Astrocyte of the spinal cord (primary cell): ENCODE results near the gene OTUD5.

Experiments
- DNase-seq: peaks from one replicate; pipeline ENCODE4 v3.0.0; 2011; ENCODE audit warnings: low read depth, low spot score
- H3K4me3 ChIP-seq: 2 replicates; pipeline ENCODE4 v1.5.1; 2011; ENCODE audit warnings: low read depth, mild to moderate bottlenecking, low read length, moderate library complexity
- in situ Hi-C: cut with HindIII; loops from 2 replicates; pipeline ENCODE4 v1.10.0; 2017; ENCODE audit warnings: low sequenced_read_pairs
- TF ChIP-seq, protein P1 (sequence below): IDR thresholded peaks from 2 replicates; pipeline ENCODE4 v1.5.1; 2012; ENCODE audit warnings: low read depth, mild to moderate bottlenecking, low read length, inconsistent platforms

OTUD5 gene

DNA sequence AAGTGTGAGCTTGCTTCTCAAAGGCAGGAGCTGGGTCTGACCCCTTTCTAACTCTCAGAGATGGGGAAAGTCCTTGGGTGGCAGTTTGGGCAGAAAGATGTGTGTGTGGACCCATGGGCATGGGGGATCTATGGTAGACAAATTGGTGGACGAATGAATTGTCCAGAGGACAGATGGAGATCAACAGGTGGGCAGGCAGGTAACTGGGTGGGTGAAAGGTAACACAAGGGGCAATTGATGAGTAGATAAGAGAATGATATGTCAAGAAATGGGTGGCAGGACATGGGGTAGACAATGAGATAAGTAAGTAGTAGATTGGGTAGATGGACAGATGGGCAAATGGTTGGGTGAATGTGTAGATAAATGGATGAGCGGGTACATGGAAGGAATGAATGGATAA is 17.2 kb upstream of the OTUD5 start:
- TF ChIP-seq, protein P1, sequence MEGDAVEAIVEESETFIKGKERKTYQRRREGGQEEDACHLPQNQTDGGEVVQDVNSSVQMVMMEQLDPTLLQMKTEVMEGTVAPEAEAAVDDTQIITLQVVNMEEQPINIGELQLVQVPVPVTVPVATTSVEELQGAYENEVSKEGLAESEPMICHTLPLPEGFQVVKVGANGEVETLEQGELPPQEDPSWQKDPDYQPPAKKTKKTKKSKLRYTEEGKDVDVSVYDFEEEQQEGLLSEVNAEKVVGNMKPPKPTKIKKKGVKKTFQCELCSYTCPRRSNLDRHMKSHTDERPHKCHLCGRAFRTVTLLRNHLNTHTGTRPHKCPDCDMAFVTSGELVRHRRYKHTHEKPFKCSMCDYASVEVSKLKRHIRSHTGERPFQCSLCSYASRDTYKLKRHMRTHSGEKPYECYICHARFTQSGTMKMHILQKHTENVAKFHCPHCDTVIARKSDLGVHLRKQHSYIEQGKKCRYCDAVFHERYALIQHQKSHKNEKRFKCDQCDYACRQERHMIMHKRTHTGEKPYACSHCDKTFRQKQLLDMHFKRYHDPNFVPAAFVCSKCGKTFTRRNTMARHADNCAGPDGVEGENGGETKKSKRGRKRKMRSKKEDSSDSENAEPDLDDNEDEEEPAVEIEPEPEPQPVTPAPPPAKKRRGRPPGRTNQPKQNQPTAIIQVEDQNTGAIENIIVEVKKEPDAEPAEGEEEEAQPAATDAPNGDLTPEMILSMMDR = no peak
- H3K4me3 ChIP-seq = no peak overlapping the region
- in situ Hi-C loops = no loop called here
- DNase-seq = no peak

DNA sequence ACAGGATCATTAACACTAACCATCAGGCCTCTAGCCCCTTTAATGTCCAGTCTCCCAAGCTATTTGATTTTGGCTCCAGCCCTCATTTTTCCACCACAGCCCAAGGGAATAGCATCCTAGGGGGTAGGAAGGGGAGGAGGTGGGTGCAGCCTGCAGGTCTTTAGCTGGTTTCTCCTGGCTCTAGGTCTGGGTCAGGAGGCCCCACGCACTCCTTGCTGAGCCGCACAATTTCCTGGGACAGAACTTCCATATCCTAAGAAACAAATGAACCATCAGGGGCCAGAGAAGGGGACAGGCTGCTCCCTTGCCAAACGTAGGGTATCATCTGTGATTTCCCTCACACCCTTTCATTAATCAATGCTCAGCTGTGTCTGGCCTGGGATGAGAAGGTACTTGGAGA is 16.6 kb upstream of the OTUD5 start:
- DNase-seq = no peak
- in situ Hi-C loops = no loop called here
- H3K4me3 ChIP-seq = no peak overlapping the region
- TF ChIP-seq, protein P1 = no peak

DNA sequence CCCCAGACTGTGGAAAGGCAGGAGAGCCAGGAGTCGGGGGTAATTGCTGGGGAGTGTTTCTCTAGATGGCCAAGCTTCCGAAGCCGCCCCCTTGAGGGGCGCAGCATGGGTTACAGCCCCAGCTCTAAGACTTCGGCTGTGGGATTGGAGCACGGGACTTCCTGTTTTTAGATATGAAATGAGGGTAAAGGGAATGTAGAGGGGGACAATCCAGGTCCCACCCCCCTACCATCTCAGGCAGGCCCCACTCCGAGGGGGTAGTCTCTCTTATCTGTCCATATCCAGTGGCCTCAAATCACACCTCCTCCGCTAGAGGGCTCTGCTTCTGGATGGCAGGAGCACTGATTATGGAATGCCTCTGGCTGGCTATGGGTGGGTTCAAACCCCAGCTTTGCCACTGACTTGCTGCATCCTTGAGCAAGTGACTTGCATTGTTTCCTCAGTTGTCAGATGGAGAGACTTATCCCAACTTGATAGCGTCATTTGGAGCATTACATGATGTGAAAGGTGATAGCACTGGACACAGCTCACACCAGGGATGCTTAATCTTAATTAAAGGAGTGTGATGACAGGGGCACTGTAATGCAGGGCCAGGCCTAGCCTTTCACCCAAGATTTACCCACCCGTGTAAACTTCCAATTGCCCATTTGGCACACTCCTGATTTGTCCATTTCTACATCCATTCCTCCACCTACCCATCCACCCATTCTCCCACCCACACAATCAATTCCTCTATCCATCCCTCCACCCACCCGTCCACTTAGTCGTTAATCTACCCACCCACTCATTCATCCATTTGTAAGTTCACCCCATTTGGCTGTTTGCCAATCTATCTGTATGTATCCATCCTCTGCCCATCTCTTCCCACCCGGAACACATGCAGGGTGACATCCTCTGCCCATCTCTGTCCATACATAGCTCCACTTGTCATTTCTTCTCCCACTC is 15.1 kb upstream of the OTUD5 start:
- TF ChIP-seq, protein P1 = peak; percentile 66
- in situ Hi-C loops = no loop called here
- peak; percentile 38 for DNase-seq
- H3K4me3 ChIP-seq = peak overlapping the region; percentile 45

DNA sequence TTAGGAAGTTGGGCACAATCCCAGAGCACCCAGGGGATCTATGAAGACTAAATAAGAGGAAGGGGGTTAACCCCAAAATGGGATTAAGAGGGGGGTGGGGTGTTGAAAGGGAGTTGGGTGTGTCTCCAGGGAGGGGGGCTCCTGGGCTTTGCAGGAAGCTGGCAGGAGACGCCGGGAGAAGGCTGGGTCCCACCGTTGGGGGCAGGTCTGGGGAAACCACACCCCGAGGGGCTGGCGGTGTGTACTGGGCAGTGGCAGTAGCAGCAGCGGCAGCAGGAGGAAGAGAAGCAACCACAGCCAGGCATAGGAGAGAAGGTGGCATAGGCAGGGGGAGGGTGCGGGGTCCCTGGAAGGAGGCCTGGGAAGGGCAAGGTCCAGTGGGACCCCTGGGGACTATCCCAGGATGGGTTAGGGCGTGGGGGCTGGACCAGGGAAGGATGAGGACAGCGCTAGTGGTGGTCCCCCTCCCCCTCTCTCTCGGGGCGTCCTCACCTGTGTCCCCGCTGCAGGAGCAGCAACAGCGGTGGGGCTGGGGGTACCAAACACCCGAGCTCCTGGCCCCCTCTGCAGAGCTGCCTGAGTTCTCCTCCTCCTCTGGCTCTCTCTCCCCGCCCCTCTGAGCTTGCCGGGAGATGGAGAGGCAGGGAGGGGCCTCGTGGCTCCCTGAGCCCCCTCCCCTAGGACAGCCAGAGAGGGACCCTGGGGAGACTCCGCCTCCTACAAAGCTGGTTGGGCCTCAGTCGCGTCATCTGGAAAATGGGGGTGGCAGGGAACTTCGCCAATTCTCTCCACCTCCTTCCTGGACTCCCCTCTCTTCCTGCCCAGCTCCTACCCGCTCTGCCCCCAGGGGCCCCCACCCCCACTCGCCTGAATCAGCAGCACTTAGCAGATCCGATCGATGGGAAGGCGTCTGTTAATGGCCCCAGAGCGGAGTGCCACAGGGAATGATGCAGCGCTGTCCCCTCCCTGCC is 14.1 kb upstream of the OTUD5 start, which contains the start of gene KCND1:
Gene KCND1 (minus strand): TSS at position 596 of the 971 bp plus-strand sequence. CDS start 1,573 bp downstream, outside the sequence.
- H3K4me3 ChIP-seq = peak within 1 kb of the TSS; percentile 45
- in situ Hi-C loops = no loop called here
- DNase-seq = peak; percentile 63
- TF ChIP-seq, protein P1 = no peak

DNA sequence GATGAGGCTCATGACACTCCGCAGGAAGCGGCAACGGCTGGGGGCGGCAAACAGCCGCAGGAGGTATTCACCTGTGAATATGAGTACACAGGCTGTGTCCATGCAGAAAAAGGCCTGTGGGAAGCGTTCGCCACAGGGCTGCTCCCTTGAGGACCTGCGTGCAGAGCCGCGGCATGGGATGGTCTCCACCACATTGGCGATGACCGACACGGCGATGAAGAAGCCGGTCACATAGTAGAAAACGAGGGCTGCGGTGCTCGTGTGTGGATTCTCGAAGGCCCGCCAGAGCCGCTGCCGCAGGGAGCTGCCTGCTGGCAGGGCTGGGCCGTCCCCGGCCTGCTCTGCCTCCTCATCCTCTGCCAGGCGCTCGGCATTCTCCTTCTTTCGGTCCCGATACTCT is 12.1 kb upstream of the OTUD5 start:
- TF ChIP-seq, protein P1 = no peak
- in situ Hi-C loops = no loop called here
- DNase-seq = no peak

DNA sequence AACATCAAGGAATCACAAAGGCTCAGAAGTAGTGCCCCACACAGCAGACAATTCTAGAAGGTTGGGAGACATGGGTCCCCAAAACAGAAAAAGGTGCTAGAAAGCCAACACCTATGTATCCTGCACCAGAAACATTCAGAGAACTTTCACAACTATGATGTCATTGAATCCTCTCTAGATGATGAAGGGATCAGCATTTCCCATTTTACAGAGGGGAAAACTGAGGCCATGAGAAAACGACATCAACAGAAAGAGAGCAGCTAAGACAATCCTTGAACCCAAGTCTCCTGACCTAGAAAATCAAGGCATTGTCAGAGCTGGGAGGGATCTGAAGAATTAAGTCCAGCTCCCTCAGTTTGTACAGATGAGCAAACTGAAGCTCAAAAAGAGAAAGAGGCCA is 11.0 kb upstream of the OTUD5 start:
- TF ChIP-seq, protein P1 = no peak
- in situ Hi-C loops = no loop called here
- no peak overlapping the region for H3K4me3 ChIP-seq
- DNase-seq = no peak

More for the DNA sequence above, 12.1 kb upstream of the OTUD5 start:
- H3K4me3 ChIP-seq = no peak overlapping the region
